Muscle layer of colon (tissue), 2 donors: ENCODE results near the gene SIRPA.

Experiments
- H3K27ac ChIP-seq: one replicate; pipeline ENCODE4 v1.7.0; 2013; ENCODE audit warnings: low read depth, mild to moderate bottlenecking, low read length, moderate library complexity
- H3K27me3 ChIP-seq, 2 donors: one replicate each; pipeline ENCODE4 v1.7.0; 2013; ENCODE audit warnings: low read length in 2 of 2, mild to moderate bottlenecking in 2 of 2; ENCODE audit not compliant: insufficient read depth in 2 of 2, control insufficient read depth in 1 of 2
- H3K36me3 ChIP-seq: one replicate; pipeline ENCODE4 v1.7.0; 2013; ENCODE audit warnings: mild to moderate bottlenecking, low read length; ENCODE audit not compliant: insufficient read depth
- H3K4me1 ChIP-seq: one replicate; pipeline ENCODE4 v1.7.0; 2013; ENCODE audit warnings: mild to moderate bottlenecking, low read length; ENCODE audit not compliant: insufficient read depth
- H3K4me3 ChIP-seq, 2 donors: one replicate each; pipeline ENCODE4 v1.7.0; 2013; ENCODE audit warnings: low read length in 2 of 2, low read depth in 1 of 2, mild to moderate bottlenecking in 1 of 2, moderate library complexity in 1 of 2
- H3K9ac ChIP-seq: one replicate; pipeline ENCODE4 v1.7.0; 2013; ENCODE audit warnings: low read length
- H3K9me3 ChIP-seq: one replicate; pipeline ENCODE4 v1.7.0; 2013; ENCODE audit warnings: mild to moderate bottlenecking, low read length
- donor health status: abdominal sarcoma.
- donor health status: Adenocarcinoma of cecum.

The SIRPA gene

GRCh38 chr20:1857466-1857865, 37.7 kb upstream of the SIRPA start:
- no peak overlapping the region for H3K9ac ChIP-seq
- H3K9me3 ChIP-seq = no peaks in the 10 kb centered on the region
- no peak overlapping the region for H3K27ac ChIP-seq
- no peaks in the 10 kb centered on the region for H3K4me1 ChIP-seq
- H3K36me3 ChIP-seq = no peaks in the 10 kb centered on the region
- H3K4me3 ChIP-seq = no peak overlapping the region
- H3K27me3 ChIP-seq = no peaks in the 10 kb centered on the region

DNA sequence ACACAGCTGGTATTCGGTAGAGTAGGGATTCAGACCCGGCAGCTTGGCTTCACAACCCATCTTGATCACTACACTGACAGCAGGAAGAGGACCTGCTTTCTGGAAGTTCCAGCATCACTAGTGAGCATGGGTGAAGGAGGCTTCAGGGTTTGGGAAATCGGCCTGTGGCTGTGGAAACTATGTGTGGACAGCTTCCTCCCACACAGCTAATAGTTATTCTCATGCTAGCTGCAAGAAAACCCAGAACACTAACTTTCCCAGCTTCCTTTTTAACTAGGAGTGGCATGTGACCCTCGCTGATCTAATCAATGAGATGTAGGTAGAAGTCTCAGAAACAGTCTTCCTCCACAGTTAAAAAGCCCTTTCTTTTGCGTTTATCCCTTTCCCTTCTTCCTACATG, 36.3 kb upstream of the SIRPA start:
- no peaks in the 10 kb centered on the region for H3K36me3 ChIP-seq

GRCh38 chr20:1860446-1860845, 34.8 kb upstream of the SIRPA start:
- H3K36me3 ChIP-seq = no peaks in the 10 kb centered on the region
- H3K9me3 ChIP-seq = no peaks in the 10 kb centered on the region
- no peaks in the 10 kb centered on the region for H3K27me3 ChIP-seq

More for the DNA sequence above, 36.3 kb upstream of the SIRPA start:
- H3K4me3 ChIP-seq = no peak overlapping the region
- H3K27ac ChIP-seq = no peak overlapping the region
- no peak overlapping the region for H3K9ac ChIP-seq
- H3K27me3 ChIP-seq = no peaks in the 10 kb centered on the region
- no peaks in the 10 kb centered on the region for H3K4me1 ChIP-seq
- H3K9me3 ChIP-seq = no peaks in the 10 kb centered on the region

GRCh38 chr20:1861347-1861976, 33.7 kb upstream of the SIRPA start:
- no peaks in the 10 kb centered on the region for H3K9me3 ChIP-seq
- H3K36me3 ChIP-seq = no peaks in the 10 kb centered on the region
- H3K27me3 ChIP-seq = no peaks in the 10 kb centered on the region
- no peak overlapping the region for H3K4me3 ChIP-seq
- H3K4me1 ChIP-seq = no peaks in the 10 kb centered on the region
- H3K27ac ChIP-seq = no peak overlapping the region
- H3K9ac ChIP-seq = no peak overlapping the region

More at GRCh38 chr20:1860446-1860845, 34.8 kb upstream of the SIRPA start:
- no peaks in the 10 kb centered on the region for H3K4me1 ChIP-seq
- no peak overlapping the region for H3K27ac ChIP-seq
- no peak overlapping the region for H3K9ac ChIP-seq
- H3K4me3 ChIP-seq = no peak overlapping the region

GRCh38 chr20:1861996-1862662, 33.1 kb upstream of the SIRPA start:
- Histone ChIP-seq H3K9me3 (no peaks in the 10 kb centered on the region), H3K4me3 (no peak overlapping the region), H3K36me3 (no peaks in the 10 kb centered on the region), H3K27me3 (no peaks in the 10 kb centered on the region), H3K4me1 (no peaks in the 10 kb centered on the region), H3K9ac (no peak overlapping the region), H3K27ac (no peak overlapping the region)

- no peak overlapping the region for H3K9ac ChIP-seq
- no peak overlapping the region for H3K4me3 ChIP-seq
- H3K4me1 ChIP-seq = no peaks in the 10 kb centered on the region
- no peak overlapping the region for H3K27ac ChIP-seq
- H3K36me3 ChIP-seq = no peaks in the 10 kb centered on the region
- H3K27me3 ChIP-seq = no peaks in the 10 kb centered on the region
- H3K9me3 ChIP-seq = no peaks in the 10 kb centered on the region
Measured at GRCh38 chr20:1862663-1863053, 32.5 kb upstream of the SIRPA start.

- no peaks in the 10 kb centered on the region for H3K27me3 ChIP-seq
- no peaks in the 10 kb centered on the region for H3K4me1 ChIP-seq
- no peak overlapping the region for H3K4me3 ChIP-seq
- no peak overlapping the region for H3K27ac ChIP-seq
- H3K9me3 ChIP-seq = no peaks in the 10 kb centered on the region
- no peaks in the 10 kb centered on the region for H3K36me3 ChIP-seq
- H3K9ac ChIP-seq = no peak overlapping the region
Measured at GRCh38 chr20:1863296-1863695, 31.9 kb upstream of the SIRPA start.

GRCh38 chr20:1866834-1867233, 28.4 kb upstream of the SIRPA start:
- Histone ChIP-seq H3K4me3 (no peak overlapping the region), H3K27me3 (no peaks in the 10 kb centered on the region), H3K9ac (no peak overlapping the region)

DNA sequence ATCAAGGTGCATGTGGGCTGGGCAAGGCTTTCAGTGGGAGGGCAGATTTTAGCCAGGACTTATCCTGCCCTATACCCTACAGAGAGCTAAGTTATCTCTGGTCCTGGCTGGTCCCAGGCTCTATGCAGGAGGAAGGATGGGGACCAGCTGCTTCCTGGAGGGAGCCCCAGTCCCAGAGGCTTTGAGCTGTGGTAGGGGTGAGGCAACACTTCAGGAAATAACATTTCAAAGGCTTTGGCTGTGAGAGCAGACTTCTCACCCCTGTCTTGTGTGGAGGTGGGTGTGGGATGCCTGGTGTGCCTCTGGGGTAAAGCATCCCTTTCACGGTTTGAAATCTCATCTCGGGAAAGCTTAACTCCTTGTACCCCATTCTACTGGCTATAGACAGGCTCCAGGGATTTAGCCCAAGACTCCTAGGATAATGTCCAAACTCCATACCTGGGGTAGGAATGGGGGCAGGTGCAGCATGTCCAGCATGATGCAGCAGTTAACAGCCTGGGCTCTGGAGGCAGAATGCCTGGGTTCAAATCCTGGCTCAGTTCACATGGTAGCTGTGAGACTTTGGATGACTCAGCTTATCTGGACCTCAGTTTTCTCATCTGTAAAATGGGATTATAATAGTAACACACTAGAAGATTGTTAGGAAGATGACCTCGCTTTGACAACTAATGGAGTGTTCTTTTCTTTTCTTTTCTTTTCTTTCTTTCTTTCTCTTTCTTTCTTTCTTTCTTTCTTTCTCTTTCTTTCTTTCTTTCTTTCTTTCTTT, 27.5 kb upstream of the SIRPA start:
- Histone ChIP-seq H3K9me3 (no peaks in the 10 kb centered on the region), H3K36me3 (no peaks in the 10 kb centered on the region), H3K4me3 (no peak overlapping the region), H3K4me1 (no peaks in the 10 kb centered on the region), H3K27ac (no peak overlapping the region), H3K9ac (no peak overlapping the region), H3K27me3 (no peaks in the 10 kb centered on the region)

More at GRCh38 chr20:1866834-1867233, 28.4 kb upstream of the SIRPA start:
- H3K27ac ChIP-seq = no peak overlapping the region
- H3K4me1 ChIP-seq = no peaks in the 10 kb centered on the region
- no peaks in the 10 kb centered on the region for H3K9me3 ChIP-seq
- H3K36me3 ChIP-seq = no peaks in the 10 kb centered on the region

GRCh38 chr20:1868856-1869255, 26.4 kb upstream of the SIRPA start:
- Histone ChIP-seq H3K27me3 (no peaks in the 10 kb centered on the region), H3K4me3 (no peak overlapping the region), H3K36me3 (no peaks in the 10 kb centered on the region), H3K4me1 (no peaks in the 10 kb centered on the region), H3K27ac (no peak overlapping the region), H3K9me3 (no peaks in the 10 kb centered on the region), H3K9ac (no peak overlapping the region)

GRCh38 chr20:1870323-1870722, 24.9 kb upstream of the SIRPA start:
- Histone ChIP-seq H3K9ac (no peak overlapping the region), H3K9me3 (no peaks in the 10 kb centered on the region), H3K4me3 (no peak overlapping the region), H3K27ac (no peak overlapping the region), H3K4me1 (no peaks in the 10 kb centered on the region), H3K27me3 (no peaks in the 10 kb centered on the region), H3K36me3 (no peaks in the 10 kb centered on the region)
